SW 1271 (cell line): ENCODE data around the gene SLC47A1.

Experiments
- DNase-seq, 2 experiments: peaks; one replicate each; lab custom pipeline; 2025; lab: John Stamatoyannopoulos, UW

Gene SLC47A1

DNA sequence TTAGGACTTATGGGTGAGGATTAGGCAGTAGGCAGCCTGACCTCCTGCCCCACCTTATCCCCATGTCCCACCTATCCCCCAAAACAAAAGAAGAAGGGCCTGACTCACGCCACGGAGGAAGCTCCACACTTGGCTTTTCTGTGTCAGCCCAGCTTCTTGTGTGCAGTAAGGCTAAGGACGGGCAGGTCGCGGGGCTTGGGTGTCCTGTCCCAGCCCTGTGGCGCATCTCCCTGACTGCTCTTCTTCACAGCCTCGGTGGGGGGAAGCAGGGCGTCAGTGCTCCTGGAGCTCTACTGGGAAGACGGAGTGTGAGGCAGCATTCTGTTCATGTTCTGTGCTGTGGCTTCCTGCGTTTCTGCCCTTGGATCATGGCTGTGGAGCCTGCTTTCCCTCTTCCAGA lies 80.3 kb downstream of the SLC47A1 start:
- DNase-seq, result no peak

DNA sequence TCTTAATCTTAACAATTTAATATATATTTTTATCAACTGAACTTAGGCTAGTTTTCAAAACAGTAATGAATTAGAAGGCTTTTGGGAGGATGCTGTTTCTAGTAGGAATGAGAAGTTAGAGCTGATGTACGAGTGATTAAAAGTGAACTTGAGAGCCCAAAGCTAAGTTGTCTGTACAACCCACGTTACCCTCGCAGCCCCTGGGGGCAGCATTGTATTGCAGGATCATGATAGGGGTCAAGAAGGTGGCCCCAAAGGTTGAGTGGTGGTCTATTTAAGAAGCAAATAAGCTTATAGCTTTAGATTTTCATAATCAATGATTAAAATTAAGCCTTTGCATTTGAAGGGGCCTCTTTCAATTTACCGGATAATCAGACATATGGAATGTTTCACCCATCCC lies 81.2 kb downstream of the SLC47A1 start:
- no peak for DNase-seq

DNA sequence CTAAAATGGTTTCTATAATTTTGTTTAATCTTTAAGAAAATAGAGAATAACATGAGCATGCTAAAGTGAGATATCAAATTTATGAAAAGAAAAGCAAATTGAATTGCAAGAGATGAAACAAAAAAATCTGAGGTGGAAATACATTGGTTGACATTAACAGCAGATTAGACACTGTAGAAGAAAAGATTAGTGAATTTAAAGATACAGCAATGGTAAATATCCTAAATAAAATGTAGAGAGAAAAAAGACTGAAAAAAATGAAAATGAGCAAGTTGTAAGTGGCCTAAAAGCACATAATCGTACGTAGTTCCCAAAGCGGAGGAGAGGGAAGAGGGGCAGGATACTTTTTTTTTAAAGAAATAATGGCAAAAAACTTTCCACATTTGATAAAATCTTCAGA lies 84.4 kb downstream of the SLC47A1 start:
- DNase-seq, result no peak

DNA sequence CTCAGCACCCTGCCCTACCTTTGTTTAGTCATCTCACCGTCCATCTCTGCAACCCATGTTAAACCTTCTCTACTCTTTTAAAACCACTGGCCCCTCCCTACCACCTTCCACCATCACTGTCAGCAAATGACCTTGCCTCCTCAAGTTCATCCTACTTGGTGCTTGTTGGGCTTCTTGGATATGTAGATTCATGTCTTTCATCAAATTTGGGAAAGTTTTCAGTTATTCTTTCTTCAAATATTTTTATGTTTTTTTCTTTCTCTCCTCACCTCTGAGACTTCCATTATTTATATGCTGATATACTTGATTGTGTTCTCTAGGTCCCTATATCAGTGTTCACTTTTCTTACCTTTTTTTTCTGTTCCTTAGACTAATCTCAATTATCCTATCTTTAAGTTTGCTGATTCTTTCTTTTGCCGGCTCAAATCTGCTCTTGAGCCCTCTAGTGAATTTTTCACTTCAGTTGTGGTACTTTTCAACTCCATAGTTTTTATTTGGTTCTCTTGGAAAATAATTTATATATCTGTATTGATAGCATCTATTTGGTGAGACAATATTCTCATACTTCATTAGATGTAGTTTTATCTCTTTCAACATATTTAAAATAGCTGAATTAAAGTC lies 86.2 kb downstream of the SLC47A1 start:
- no peak for DNase-seq

DNA sequence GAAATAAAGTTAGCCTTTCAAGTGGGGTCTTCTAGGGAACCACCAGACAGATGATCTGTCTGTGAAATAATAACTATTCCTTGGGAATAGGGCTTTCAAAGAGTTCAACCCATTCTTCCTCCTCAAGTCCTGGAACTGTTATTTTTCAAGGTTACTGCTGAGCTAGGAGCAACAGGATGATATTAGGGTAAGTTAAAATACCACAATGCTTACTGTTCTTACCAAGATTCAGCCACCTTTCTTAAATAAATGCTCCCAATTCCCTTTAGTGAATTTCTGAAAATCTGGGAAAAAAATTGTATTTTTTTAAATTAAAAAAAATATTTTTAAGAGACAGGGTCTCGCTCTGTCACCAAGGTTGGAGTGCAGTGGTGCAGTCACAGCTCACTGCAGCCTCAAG lies 88.0 kb downstream of the SLC47A1 start:
- no peak for DNase-seq

DNA sequence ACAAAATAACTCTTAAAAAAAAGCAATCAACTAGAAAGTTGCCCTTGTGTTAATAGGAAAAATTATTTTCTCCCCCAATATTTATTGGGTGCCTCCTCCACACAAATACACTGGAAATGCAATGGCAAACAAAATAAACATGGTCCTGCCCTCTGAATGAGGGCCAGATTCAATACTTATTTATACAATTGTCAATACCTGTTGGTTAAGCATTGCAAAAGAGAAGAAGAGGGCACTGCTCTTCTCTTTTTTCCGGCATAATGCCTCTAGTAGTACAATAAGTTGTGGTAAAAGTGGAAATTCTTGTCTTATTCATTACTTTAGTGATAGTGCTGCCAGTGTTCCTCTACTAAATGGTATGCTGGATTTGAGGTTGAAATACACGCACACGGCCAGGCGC lies 92.4 kb downstream of the SLC47A1 start:
- no peak for DNase-seq
